ENCODE measurements around the gene PPIG. TPM values are rescaled to one million over a fixed set of nuclear protein-coding genes. Genes with fewer than 3 reads are reported as not detected.

The PPIG gene
- total RNA-seq, 1 donor from 2014 or later = 54.2 TPM

DNA sequence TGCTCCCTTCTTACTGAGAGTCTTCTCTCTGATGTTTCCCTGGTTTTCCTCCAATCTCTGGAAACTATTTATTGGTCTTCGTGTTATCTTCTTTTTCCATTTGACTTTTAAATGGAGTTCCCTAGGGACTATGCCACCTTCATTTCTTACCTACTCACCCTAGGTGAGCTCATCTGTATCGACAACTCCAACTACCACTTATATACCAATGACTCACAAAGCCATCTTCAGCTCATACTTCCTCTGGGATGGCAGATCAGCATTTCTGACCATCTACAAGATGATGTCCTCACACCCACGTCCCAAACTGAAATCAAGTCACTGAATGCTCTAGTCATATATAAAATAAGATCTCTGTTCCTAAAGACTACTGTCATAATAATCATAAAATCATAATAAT lies 69.5 kb downstream of the PPIG start:
- intact Hi-C loops (cut with micrococcal nuclease) = no loop called here
- no peak overlapping the region for H3K4me3 Mint-ChIP-seq
- peaks cover 19% of the 10 kb centered on the region for H3K27me3 Mint-ChIP-seq (ENCODE audit: insufficient read depth)
- no peaks in the 10 kb centered on the region for H3K9me3 Mint-ChIP-seq
- no peaks in the 10 kb centered on the region for H3K4me1 Mint-ChIP-seq (ENCODE audit: low read depth)
- H3K36me3 Mint-ChIP-seq (ENCODE audit: low read depth) = no peaks in the 10 kb centered on the region
- no peak overlapping the region for H3K27ac Mint-ChIP-seq
- DNase-seq (ENCODE audit: low spot score) = no peak

DNA sequence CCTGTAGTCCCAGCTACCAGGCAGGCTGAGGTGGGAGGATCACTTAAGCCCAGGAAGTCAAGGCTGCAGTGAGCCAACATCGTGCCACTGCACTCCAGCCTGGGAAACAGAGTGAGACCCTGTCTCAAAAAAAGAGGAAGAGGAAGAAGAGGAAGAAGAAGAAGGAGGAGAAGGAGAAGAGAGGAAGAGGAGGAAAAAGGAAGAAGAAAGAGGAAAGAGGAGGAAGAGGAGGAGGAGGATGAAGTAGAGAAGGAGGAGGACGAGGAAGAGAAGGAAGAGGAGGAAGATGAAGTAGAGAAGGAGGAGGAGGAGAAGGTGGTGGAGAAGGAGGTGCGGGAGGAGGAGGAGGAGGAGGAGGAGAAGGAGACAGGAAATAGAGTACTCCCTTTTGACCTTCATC lies 72.0 kb downstream of the PPIG start:
- no peaks in the 10 kb centered on the region for H3K36me3 Mint-ChIP-seq (ENCODE audit: low read depth)
- no peaks in the 10 kb centered on the region for H3K4me1 Mint-ChIP-seq (ENCODE audit: low read depth)
- peaks cover 13% of the 10 kb centered on the region for H3K27me3 Mint-ChIP-seq (ENCODE audit: insufficient read depth)
- H3K4me3 Mint-ChIP-seq = no peak overlapping the region
- DNase-seq (ENCODE audit: low spot score) = no peak
- intact Hi-C loops (cut with micrococcal nuclease) = no loop called here
- no peak overlapping the region for H3K27ac Mint-ChIP-seq
- H3K9me3 Mint-ChIP-seq = no peaks in the 10 kb centered on the region

DNA sequence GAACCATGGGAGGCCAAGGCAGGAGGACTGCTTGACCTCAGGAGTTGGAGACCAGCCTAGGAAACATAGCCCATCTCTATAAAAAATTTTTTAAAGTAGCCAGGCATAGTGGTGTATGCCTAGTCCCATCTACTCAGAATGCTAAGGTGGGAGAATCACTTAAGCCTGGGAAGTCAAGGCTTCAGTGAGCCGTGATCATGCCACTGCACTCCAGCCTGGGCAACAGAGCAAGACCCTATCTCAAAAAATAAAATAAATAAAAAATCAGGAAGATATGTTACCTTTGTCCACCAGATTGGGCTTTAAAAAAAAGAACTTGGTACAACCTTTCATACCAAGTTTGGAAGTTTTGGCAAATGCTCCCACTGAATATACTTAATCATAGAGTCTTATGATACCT lies 74.7 kb downstream of the PPIG start:
- Mint-ChIP-seq H3K27ac (no peak overlapping the region), H3K36me3 (ENCODE audit: low read depth) (no peaks in the 10 kb centered on the region), H3K9me3 (no peaks in the 10 kb centered on the region), H3K4me1 (ENCODE audit: low read depth) (no peaks in the 10 kb centered on the region), H3K27me3 (ENCODE audit: insufficient read depth) (peaks cover 14% of the 10 kb centered on the region), H3K4me3 (no peak overlapping the region)
- intact Hi-C loops (cut with micrococcal nuclease) = no loop called here
- no peak for DNase-seq (ENCODE audit: low spot score)

DNA sequence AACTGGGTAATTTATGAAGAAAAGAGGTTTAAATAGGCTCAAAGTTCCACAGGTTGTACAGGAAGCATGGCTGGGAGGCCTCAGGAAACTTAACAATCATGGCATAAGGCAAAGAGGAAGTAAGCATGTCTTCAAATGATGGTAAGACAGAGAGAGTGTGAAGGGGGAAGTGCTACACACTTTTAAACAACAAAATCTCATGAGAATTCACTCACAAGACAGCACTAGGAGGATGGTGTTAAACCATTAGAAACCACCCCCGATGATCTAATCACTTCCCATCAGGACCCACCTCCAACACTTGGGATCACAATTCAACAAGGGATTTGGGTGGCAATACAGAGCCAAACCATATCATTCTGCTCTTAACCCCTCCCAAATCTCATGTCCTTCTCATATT lies 75.2 kb downstream of the PPIG start:
- intact Hi-C loops (cut with micrococcal nuclease) = no loop called here
- Mint-ChIP-seq H3K9me3 (no peaks in the 10 kb centered on the region), H3K27me3 (ENCODE audit: insufficient read depth) (peaks cover 11% of the 10 kb centered on the region), H3K27ac (no peak overlapping the region), H3K36me3 (ENCODE audit: low read depth) (no peaks in the 10 kb centered on the region), H3K4me1 (ENCODE audit: low read depth) (no peaks in the 10 kb centered on the region), H3K4me3 (no peak overlapping the region)
- DNase-seq (ENCODE audit: low spot score) = no peak

DNA sequence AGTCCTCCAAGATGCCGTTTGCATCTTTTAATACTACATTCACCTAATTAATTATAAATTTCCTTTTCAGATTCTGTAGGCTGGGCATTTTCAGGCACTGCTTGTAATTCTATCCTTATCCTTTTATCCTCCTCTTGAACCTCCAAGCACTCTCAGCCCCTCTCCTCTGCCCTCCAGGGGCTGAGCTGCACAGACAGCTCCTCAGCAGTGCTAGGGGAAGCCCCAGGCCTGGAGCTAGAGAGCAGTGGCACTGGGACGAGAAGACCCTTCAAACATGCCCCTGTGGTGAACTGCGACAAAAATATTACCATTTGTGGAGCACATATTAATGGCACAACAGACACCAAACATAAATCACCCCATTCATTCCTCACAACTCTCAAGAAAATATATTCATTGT lies 77.1 kb downstream of the PPIG start:
- Mint-ChIP-seq H3K9me3 (no peaks in the 10 kb centered on the region), H3K36me3 (ENCODE audit: low read depth) (no peaks in the 10 kb centered on the region), H3K27ac (no peak overlapping the region), H3K4me3 (no peak overlapping the region), H3K27me3 (ENCODE audit: insufficient read depth) (peaks cover 10% of the 10 kb centered on the region), H3K4me1 (ENCODE audit: low read depth) (no peaks in the 10 kb centered on the region)
- no peak for DNase-seq (ENCODE audit: low spot score)
- intact Hi-C loops (cut with micrococcal nuclease) = no loop called here

DNA sequence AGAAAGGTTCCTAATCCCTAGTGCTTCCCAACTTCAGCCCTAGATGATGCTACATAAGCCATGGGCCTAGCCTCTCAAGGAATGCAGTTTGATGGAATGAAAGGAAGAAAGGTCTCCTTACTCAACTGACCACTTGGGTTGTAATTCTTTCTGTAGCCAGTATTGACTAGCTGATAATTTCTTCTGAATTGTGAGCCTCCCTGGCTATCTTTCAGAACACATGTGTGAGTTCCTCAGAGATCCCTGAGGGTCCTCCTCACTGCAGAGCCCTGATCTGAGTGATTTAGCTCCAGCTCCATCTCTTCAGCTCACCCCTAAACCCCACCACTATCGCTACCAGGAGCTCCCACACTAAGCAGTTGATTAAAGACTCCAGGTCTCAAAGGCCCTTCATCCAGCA lies 78.6 kb downstream of the PPIG start:
- no peak overlapping the region for H3K4me3 Mint-ChIP-seq
- H3K4me1 Mint-ChIP-seq (ENCODE audit: low read depth) = no peaks in the 10 kb centered on the region
- intact Hi-C loops (cut with micrococcal nuclease) = no loop called here
- H3K9me3 Mint-ChIP-seq = no peaks in the 10 kb centered on the region
- no peak for DNase-seq (ENCODE audit: low spot score)
- no peak overlapping the region for H3K27ac Mint-ChIP-seq
- H3K27me3 Mint-ChIP-seq (ENCODE audit: insufficient read depth) = peaks cover 11% of the 10 kb centered on the region
- H3K36me3 Mint-ChIP-seq (ENCODE audit: low read depth) = no peaks in the 10 kb centered on the region

DNA sequence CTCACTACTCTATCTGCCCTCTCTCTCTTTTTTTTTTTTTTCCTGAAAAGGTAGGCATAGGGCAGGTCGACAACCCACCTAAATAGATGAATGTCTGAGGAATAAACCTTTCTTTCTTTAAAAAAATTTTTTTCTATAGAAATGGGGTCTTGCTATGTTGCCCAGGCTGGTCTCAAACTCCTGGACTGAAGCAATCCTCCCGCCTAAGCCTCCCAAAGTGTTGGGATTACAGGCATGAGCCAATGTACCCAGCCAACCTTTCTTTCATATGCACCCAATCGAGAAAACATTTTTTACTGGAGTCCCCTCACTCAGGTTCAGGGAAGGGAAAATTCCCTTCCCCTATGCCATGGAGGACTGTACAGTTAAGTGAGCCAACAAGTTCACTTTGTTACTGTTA lies 79.1 kb downstream of the PPIG start:
- H3K4me3 Mint-ChIP-seq = no peak overlapping the region
- H3K4me1 Mint-ChIP-seq (ENCODE audit: low read depth) = no peaks in the 10 kb centered on the region
- intact Hi-C loops (cut with micrococcal nuclease) = no loop called here
- H3K36me3 Mint-ChIP-seq (ENCODE audit: low read depth) = no peaks in the 10 kb centered on the region
- H3K9me3 Mint-ChIP-seq = no peaks in the 10 kb centered on the region
- H3K27ac Mint-ChIP-seq = no peak overlapping the region
- H3K27me3 Mint-ChIP-seq (ENCODE audit: insufficient read depth) = peaks cover 12% of the 10 kb centered on the region
- no peak for DNase-seq (ENCODE audit: low spot score)

DNA sequence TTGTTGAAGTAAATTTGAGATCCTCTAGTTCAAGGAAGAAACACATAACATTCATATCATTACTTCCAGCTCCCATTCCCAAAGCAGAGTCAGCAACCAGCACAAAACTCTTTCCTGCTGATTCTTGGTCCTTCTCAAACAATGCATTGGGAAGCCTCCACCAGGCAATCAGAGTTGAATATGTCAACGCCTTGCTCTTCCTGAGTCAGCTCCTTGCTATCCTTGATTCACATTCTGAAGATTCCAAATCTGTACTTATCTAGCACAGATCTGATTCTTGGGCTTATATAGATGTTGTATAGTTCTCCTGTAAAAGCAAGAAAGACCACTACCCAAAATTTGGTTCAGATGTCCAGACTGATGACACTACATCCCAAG lies 80.4 kb downstream of the PPIG start:
- no peaks in the 10 kb centered on the region for H3K9me3 Mint-ChIP-seq
- DNase-seq (ENCODE audit: low spot score) = no peak
- no peaks in the 10 kb centered on the region for H3K36me3 Mint-ChIP-seq (ENCODE audit: low read depth)
- H3K4me1 Mint-ChIP-seq (ENCODE audit: low read depth) = no peaks in the 10 kb centered on the region
- H3K4me3 Mint-ChIP-seq = no peak overlapping the region
- intact Hi-C loops (cut with micrococcal nuclease) = no loop called here
- H3K27me3 Mint-ChIP-seq (ENCODE audit: insufficient read depth) = peaks cover 15% of the 10 kb centered on the region
- no peak overlapping the region for H3K27ac Mint-ChIP-seq

DNA sequence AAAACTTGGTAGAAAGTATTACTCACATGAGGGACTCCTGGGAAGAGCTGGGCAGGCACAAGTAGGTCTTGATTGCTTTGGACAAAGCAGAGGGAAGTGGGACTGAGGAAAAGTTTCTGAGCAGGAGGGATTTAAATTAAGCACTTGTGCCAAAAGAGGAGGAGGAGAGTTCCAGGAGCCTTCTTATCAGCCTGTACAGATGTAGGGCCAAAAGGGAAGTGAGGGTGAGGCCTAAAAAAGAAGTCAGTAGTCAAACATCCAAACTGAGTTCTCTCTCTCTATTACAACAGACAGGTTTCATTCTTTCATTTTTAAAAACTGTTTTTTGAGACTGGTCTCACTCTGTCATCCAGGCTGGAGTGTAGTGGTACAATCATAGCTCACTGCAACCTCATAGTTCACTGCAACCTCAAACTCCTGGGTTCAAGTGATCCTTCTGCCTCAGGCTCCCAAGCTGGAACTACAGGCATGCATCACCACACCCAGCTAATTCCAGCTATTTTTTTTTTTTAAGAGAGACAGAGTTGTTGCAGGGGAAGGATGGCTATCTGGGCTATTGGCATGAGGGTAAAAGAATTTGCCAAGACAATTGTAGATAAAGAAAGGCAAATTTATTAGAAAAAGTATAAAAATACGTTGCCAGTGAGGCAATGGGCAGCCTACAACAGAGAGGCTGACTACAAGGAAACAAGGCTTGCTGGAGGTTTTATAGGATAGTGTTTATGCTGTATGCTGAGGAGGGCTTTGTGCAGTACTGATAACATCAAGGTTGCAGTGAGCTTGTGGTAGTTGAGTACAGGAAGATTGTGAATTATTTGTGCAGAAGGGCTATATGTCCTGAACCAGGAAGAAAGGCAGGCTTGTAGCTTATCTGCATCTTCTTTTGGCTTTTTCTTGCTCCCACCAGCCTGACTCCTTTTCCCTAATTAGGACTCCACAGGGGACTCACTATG lies 81.1 kb downstream of the PPIG start:
- H3K4me3 Mint-ChIP-seq = no peak overlapping the region

DNA sequence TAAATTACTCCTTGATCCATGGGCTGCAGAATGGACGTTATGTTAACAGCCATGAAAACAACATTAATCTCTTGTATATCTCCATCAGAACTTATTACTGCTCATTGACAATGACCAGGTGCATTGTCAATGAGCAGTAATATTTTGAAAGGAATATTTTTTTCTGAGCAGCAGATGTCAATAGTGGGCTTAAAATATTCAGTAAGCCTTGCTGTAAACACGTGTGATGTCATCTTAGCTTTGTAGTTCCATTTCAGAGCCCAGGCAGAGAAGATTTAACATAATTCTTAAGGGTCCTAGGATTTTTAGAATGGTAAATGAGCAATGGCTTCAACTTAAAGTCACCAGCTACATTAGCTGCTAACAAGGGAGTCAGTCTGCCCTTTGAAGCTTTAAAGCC lies 83.4 kb downstream of the PPIG start:
- intact Hi-C loops (cut with micrococcal nuclease) = no loop called here
- H3K4me3 Mint-ChIP-seq = no peak overlapping the region
- H3K4me1 Mint-ChIP-seq (ENCODE audit: low read depth) = no peaks in the 10 kb centered on the region
- no peaks in the 10 kb centered on the region for H3K36me3 Mint-ChIP-seq (ENCODE audit: low read depth)
- no peak for DNase-seq (ENCODE audit: low spot score)
- H3K9me3 Mint-ChIP-seq = no peaks in the 10 kb centered on the region
- peaks cover 16% of the 10 kb centered on the region for H3K27me3 Mint-ChIP-seq (ENCODE audit: insufficient read depth)
- no peak overlapping the region for H3K27ac Mint-ChIP-seq

More for the DNA sequence above, 81.1 kb downstream of the PPIG start:
- Mint-ChIP-seq H3K4me1 (ENCODE audit: low read depth) (no peaks in the 10 kb centered on the region), H3K27me3 (ENCODE audit: insufficient read depth) (peaks cover 15% of the 10 kb centered on the region), H3K27ac (no peak overlapping the region), H3K36me3 (ENCODE audit: low read depth) (no peaks in the 10 kb centered on the region), H3K9me3 (no peaks in the 10 kb centered on the region)
- DNase-seq (ENCODE audit: low spot score) = no peak
- intact Hi-C loops (cut with micrococcal nuclease) = no loop called here

DNA sequence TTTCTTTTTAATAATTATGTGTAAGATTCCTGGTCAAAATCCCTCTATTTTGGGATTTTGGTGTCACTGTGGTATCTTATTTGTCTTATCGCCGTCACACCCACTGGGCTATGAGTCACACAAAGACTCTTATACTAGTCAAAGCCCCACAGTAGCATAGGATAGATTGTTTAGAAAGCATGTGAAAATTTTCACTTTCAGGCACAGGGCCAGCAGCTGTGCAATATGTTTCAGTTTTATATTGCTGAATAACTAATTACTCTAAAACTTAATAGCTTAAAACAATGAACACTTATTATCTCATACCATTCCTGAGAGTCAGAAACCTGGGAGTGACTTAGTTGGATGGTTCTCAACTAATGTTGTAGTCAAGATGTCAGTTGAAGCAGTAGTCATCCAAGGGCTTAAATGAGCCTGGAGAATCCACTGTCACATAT lies 86.1 kb downstream of the PPIG start:
- Mint-ChIP-seq H3K4me1 (ENCODE audit: low read depth) (no peaks in the 10 kb centered on the region), H3K27me3 (ENCODE audit: insufficient read depth) (peaks cover 20% of the 10 kb centered on the region), H3K27ac (no peak overlapping the region), H3K9me3 (no peaks in the 10 kb centered on the region), H3K36me3 (ENCODE audit: low read depth) (no peaks in the 10 kb centered on the region), H3K4me3 (no peak overlapping the region)
- intact Hi-C loops (cut with micrococcal nuclease) = no loop called here
- no peak for DNase-seq (ENCODE audit: low spot score)

DNA sequence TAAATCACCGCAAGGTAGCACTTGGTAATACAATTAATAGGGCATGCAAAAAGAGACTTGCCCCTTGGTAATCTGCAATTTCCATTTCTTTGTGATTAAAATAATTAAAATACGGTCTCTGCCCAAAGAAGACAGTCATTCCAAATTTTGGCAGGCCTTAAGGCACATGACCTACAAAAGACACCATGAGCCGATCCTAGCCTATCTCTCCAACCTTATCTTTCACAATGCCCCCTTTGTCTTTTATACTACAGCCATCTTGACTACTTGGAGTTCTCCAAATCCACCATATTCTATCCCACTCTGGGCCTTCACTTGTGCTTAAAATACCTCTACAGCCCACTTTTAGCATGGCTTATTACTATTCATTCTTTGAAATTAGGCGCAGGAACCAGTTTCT lies 86.8 kb downstream of the PPIG start:
- Mint-ChIP-seq H3K4me3 (no peak overlapping the region), H3K27me3 (ENCODE audit: insufficient read depth) (peaks cover 20% of the 10 kb centered on the region), H3K36me3 (ENCODE audit: low read depth) (no peaks in the 10 kb centered on the region), H3K9me3 (no peaks in the 10 kb centered on the region), H3K27ac (no peak overlapping the region), H3K4me1 (ENCODE audit: low read depth) (no peaks in the 10 kb centered on the region)
- no peak for DNase-seq (ENCODE audit: low spot score)
- intact Hi-C loops (cut with micrococcal nuclease) = no loop called here

DNA sequence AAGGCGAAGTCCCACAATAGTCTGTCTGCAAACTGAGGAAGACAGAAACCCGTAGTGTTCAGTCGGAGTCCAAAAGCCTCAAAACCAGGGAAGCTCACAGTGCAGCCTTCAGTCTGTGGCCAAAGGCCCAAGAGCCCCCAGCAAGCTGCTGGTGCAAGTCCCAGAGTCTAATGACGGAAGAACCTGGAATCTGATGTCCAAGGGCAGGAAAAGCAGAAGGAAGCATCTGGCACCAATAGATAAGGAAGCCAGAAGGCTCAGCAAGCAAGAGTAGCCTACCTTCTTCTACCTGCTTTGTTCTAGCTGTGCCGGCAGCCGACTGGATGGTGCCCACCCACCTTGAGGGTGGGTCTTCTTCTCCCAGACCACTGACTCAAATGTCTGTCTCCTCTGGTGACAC lies 88.3 kb downstream of the PPIG start:
- no peak for DNase-seq (ENCODE audit: low spot score)

DNA sequence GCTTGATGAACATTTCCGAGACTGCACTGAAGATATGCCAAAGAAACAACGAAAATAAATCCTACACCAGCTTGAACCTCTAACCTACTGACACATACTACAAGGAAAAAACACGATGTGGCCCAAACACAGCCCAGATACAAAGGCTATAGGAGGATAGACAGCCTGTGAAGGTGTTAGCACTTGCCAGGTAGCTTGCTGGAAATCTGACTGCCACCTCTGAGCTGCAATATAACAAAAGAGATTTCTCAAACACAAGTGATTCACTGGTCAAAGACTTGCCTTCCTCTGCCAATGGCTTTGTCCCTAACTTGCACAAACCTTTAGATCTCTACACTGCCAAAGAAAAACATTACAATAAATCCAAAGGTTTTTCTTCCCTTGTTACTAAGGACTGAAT lies 89.0 kb downstream of the PPIG start:
- intact Hi-C loops (cut with micrococcal nuclease) = no loop called here
- Mint-ChIP-seq H3K36me3 (ENCODE audit: low read depth) (no peaks in the 10 kb centered on the region), H3K4me1 (ENCODE audit: low read depth) (no peaks in the 10 kb centered on the region), H3K27me3 (ENCODE audit: insufficient read depth) (peaks cover 25% of the 10 kb centered on the region), H3K9me3 (no peaks in the 10 kb centered on the region), H3K4me3 (no peak overlapping the region), H3K27ac (no peak overlapping the region)
- no peak for DNase-seq (ENCODE audit: low spot score)

More for the DNA sequence above, 88.3 kb downstream of the PPIG start:
- H3K27ac Mint-ChIP-seq = no peak overlapping the region
- intact Hi-C loops (cut with micrococcal nuclease) = no loop called here
- peaks cover 24% of the 10 kb centered on the region for H3K27me3 Mint-ChIP-seq (ENCODE audit: insufficient read depth)
- no peaks in the 10 kb centered on the region for H3K9me3 Mint-ChIP-seq
- no peak overlapping the region for H3K4me3 Mint-ChIP-seq
- H3K36me3 Mint-ChIP-seq (ENCODE audit: low read depth) = no peaks in the 10 kb centered on the region
- H3K4me1 Mint-ChIP-seq (ENCODE audit: low read depth) = no peaks in the 10 kb centered on the region

All from activated T-helper 1 cell treated with anti-CD3 and anti-CD28 coated beads, Interleukin-12 subunit alpha, Interleukin-12 subunit beta, Interleukin-2, Interleukin-4 antibody, amounts not matched to agents 30 ng/mL and 10 ng/mL and 1 ng/mL, durations not matched to agents 14 hours and 24 hours and 36 hours (primary cell).